CD4-positive, alpha-beta T cell treated with Interleukin-12 subunit alpha and Interleukin-12 subunit beta, for 1 hour (primary cell): Measurements from ENCODE around the gene AIP.

Experiments used
- DNase-seq: peaks from one replicate; pipeline ENCODE4 v3.0.0-alpha.2; 2020

The AIP gene

DNA sequence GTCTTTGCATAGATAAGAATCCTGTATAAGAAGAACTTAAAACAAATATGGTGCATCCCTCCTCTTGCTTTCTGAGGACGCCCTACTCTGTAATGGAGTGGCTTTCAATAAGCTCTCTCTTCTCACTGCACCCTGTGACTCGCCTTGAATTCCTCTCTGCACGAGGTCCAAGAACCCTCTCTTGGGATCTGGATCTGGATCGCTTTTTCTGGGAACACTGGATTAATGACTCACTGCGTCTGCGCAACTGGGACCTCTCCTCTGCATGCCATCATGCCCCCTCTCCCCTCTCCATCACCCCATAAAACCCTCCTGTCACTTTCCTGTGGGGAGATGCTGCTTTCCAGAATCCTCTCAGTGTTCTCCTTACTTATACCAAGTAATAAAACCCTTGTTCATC, 55.5 kb downstream of the AIP start:
- DNase-seq: no peak

DNA sequence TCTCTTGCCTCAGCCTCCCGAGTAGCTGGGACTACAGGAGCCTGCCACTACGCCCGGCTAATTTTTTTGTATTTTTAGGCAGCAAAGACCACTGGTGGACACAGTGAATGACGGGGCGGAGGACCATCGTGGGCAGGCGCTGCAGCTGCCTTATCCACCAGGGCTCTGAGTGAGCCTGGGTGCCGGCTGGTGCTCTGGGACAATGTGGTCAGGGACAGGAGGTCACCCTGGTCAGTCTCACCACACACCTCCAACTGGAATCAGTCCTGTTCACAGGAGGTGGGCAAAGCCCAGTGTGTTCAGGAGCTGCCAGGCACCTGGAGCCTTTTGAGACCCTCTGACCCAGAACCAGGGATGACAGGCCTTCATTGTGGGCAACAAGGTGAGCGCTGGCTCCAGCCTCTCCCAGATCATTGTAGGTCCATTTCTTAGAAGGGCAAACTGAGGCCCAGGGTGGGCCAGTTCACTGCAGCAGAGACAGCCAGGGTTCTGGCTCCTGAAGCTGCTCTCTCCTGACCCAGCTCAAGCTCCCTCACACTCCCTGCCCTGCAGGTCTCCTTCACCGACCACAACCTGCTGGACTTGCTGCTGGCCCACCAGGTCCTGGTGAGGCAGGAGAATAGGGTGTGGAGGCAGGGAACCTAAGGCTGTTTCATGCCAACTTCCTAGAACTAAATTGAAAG, 56.1 kb downstream of the AIP start:
- DNase-seq: no peak

DNA sequence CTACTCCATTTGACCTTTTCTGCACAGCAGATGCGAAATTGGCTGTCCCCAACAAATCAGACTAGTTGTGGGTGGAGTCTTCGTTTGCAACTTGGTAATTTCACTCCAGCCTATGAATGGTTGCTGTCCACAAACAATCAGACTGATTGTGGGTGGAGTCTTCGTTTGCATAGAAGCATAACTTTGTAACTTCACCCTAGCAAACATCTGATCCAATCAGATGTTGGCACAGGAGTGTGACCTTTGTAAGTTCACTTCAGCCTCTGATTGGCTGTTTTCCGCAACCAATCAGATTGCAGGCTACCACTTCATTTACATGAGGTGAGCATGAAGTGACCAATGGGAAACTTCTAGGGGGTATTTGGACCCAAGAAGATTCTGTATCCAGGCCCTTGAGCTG, 56.7 kb downstream of the AIP start:
- no peak for DNase-seq
